GM19438 (cell line): Measurements from ENCODE around the gene DNAJC5.
"Not testable (repeated sequence)": the region's sequence is repeated elsewhere in the genome, so short reads cannot be mapped to it uniquely, and the experiment has no call there.

Experiments used
- ATAC-seq: cut with Tn5 transposase; IDR thresholded peaks from one replicate; pipeline ENCODE4 v1.9.1; 2021; ENCODE audit warnings: low read depth; ENCODE audit not compliant: unreplicated experiment

Gene DNAJC5

GRCh38 chr20:63963348-63963741 lies 68.4 kb downstream of the DNAJC5 start:
- ATAC-seq, result no peak

- ATAC-seq, result no peak
These were observed 68.9 kb downstream of the DNAJC5 start for GRCh38 chr20:63963784-63964301.

- ATAC-seq, result no peak
These were observed 69.5 kb downstream of the DNAJC5 start for GRCh38 chr20:63964412-63964811.

- ATAC-seq, result no peak
These were observed 71.4 kb downstream of the DNAJC5 start for GRCh38 chr20:63966172-63966943.

GRCh38 chr20:63966944-63967322 lies 72.0 kb downstream of the DNAJC5 start:
- ATAC-seq, result no peak

- ATAC-seq, result no peak
These were observed 72.6 kb downstream of the DNAJC5 start for GRCh38 chr20:63967330-63968135.

GRCh38 chr20:63968136-63968927 lies 73.4 kb downstream of the DNAJC5 start:
- no peak for ATAC-seq

- no peak for ATAC-seq
These were observed 74.2 kb downstream of the DNAJC5 start for GRCh38 chr20:63968928-63969760.

- ATAC-seq, result no peak
These were observed 75.2 kb downstream of the DNAJC5 start, which contains the start of gene ZNF512B for GRCh38 chr20:63969838-63970713. Gene ZNF512B (minus strand): TSS chr20:63969930. CDS start chr20:63967950, 1,980 bp downstream.

GRCh38 chr20:63970714-63971431 lies 75.9 kb downstream of the DNAJC5 start:
- ATAC-seq, result no peak

- ATAC-seq, result not testable (repeated sequence)
These were observed 77.0 kb downstream of the DNAJC5 start for GRCh38 chr20:63971960-63972311.

GRCh38 chr20:63972312-63973159 lies 77.6 kb downstream of the DNAJC5 start:
- ATAC-seq, result no peak

GRCh38 chr20:63973160-63973479 lies 78.2 kb downstream of the DNAJC5 start:
- no peak for ATAC-seq

- ATAC-seq, result no peak
These were observed 78.9 kb downstream of the DNAJC5 start for GRCh38 chr20:63973636-63974401.

- ATAC-seq, result no peak
These were observed 79.7 kb downstream of the DNAJC5 start for GRCh38 chr20:63974402-63975200.

- ATAC-seq, result not testable (repeated sequence)
These were observed 81.6 kb downstream of the DNAJC5 start for GRCh38 chr20:63976511-63976910.
